Germinal center (tissue), 1 donor: ENCODE measurements around the gene CARD11.
"Not testable (repeated sequence)": the region's sequence is repeated elsewhere in the genome, so short reads cannot be mapped to it uniquely, and the experiment has no call there.

ENCODE experiments used
- DNase-seq: peaks from one replicate; pipeline ENCODE4 v3.0.0; 2012; ENCODE audit warnings: mixed read lengths, low spot score

The CARD11 gene

DNA sequence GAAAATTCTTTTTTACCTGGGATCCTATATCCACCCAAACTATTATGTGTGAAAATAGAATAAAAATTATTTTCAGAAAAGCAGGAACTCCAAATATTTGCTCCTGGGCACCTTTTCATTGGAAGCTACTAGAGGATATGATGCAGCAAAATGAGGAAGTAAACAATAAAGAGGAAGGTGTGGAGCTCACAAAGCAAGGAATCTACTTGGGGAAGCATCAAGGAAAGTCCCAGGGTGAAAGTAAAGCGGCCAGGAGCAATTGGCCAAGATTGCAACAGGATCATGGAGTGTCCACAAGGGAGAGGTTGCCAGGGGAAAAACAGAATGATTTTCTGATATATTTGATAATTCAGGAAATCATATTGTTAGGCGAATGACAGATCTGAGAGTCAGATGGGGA lies 80.8 kb downstream of the CARD11 start:
- DNase-seq: no peak

GRCh38 chr7:2959828-2960599 lies 83.7 kb downstream of the CARD11 start:
- no peak for DNase-seq

- DNase-seq: no peak
Observed at GRCh38 chr7:2959103-2959680, 84.5 kb downstream of the CARD11 start.

DNA sequence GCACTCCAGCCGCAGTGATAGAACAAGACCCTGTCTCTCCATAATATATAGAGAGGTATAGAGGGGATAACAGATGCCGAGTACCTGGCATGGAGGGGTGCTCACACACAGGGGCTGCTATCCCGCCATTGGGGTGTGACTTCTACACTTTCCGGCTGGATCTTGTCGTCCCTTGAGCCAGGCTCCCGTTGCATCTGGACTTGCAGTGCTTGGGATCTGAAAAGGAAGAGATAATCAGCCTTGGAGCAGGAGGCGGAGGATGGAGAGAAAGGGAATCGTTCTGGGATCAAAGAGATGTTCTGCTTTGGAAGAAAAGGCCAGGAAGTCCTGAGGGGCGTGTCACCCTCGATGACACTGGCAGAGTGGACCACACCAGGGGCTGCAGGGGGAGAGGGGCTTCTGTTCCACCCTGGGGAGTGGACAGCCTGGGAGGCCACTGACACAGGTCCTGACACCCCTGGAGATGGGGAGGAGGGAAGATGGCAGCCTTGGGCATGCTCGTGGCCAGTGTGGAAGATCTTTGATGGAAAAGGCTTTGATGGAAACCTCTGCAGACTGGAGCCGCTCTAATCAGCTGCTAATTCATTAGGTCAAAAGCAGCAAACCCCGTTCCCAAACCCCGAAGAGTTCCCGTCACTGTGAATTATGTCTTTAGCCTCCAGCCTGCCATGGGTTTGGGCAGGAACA lies 85.1 kb downstream of the CARD11 start:
- no peak for DNase-seq

- DNase-seq: not testable (repeated sequence)
Observed at GRCh38 chr7:2957369-2957727, 86.3 kb downstream of the CARD11 start.

DNA sequence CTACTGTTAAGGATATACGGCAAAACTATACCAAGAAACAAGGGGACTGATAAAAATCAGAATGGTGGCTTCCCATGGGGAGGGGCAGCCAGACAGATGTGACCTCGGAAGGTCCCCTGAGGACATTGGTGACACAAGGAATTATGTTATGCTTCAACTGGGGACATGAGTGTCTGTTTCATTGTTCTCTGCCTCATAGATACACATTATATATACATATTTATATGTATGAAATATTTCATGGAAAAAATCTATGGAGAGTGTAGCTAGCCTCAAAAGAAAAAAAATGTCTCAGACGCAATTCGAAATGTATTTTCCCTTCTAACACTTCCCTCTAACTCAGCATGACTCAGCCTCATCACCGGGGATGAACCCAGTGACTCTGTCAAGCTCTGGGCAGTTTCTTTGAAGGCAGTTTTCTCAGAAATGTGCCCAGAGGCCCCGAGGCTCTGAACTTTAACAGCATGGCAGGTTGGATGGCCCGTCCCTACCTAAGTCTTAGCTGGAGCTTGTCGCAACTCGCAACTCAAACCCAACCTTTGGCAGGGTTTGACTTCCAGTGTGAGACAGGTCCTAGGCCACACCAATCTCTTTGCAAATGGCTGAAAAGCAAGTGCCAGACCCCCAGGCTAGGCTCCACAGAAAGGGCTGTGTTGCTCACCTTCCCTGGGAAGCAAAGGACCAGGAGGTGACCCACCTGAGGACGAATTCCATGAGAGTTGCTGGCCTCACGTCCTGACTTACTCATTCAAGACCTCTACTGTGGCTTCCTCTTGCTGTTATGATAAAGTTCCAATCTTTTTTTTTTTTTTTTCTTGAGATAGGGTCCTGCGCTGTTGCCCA lies 86.9 kb downstream of the CARD11 start:
- DNase-seq: no peak

GRCh38 chr7:2956076-2956475 lies 87.6 kb downstream of the CARD11 start:
- DNase-seq: no peak

DNA sequence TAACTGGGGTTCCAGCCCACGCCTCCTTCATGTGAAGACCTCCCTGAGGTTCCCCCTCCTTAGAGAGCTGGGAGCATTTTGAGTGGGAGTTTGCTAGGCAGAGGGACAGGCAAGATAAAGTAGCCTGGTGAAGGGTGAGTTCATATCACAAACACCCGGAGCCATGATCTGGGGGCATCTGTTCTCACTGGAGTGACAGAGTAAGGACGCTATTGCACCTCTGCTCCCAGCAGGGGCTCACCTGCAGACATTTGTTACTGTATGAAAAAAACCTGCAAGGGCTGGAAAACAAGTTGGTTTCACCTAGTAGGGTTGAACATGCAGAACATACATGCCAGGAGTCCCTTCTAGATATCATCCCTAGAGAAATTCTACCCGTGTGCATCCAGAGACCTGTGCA lies 88.4 kb downstream of the CARD11 start:
- no peak for DNase-seq

DNA sequence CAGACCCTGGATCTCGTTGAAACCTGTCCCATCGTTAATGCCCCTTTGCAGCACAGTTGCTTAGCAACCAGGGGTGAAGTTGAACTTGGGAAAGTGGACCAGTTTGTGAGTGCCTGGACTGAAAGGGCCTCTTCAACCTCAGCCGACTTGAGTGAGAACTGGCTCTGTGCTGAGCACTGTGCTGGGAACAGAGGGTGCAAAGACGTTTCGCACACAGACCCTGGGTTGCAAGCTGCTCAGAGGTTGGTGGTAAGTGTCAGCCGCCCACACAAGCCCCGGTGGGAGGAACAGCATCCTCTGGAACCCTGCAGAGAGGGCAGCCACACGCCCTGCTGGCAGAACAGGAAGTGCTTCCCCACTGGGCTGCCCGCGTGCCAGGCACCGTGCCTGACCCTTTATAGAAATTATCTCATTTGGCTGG lies 89.2 kb downstream of the CARD11 start:
- no peak for DNase-seq

GRCh38 chr7:2953588-2954407 lies 89.9 kb downstream of the CARD11 start:
- DNase-seq: no peak

DNA sequence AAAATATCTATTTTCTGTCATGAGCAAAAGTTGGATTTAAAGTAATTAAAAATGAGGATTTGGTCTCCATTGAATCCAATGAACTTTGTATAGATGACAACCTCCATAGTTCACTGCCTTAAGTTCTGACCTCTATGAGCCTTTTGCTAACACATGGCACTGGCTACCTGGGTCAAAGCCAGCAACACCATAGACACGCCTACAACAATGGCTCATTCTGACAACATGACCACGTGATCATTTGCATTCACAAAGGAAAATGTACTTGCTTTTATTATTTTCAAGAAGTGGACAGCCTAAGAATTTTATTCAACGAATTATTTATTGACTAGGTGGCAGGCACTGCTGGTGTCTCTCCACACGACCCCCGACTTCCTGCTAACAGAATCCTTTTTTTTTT lies 90.6 kb downstream of the CARD11 start:
- DNase-seq: no peak

DNA sequence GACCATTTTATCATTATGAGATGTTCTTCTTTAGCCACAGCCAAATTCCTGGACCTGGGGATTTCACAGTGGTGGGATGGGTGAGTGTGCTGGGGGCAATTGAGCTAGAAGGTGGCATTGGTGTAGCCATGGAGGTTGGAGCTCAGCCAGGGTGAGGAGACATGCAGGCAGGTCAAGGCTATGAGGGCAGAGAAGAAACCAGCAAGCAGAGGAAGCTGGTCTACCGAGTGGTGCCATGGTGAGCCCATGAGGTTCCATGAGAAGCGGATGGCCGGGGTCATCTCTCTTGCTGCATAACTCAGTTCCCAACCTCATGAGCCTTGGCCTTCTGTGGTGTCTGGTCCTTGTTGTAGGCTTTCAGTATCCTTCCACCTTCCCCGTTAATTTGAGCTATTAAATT lies 91.4 kb downstream of the CARD11 start:
- DNase-seq: no peak

DNA sequence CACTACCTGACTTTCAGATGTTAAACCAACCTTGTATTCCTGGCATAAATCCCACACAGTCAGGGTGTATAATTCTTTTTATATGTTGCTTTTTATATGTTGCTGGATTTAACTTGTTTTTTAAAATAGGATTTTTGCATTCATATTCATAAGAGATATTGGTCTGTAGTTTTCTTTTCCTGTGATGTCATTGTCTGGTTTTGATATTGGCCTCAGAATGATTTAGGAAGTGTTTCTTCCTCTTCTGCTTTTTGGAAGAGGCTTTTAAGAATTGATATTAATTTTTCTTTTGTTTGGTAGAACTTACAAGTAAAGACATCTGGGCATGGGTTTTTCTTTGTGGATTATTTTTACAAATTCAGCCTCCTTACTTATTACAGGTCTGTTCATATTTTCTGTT lies 93.1 kb downstream of the CARD11 start:
- DNase-seq: no peak

GRCh38 chr7:2948749-2949148 lies 94.9 kb downstream of the CARD11 start:
- no peak for DNase-seq

GRCh38 chr7:2947058-2947780 lies 96.4 kb downstream of the CARD11 start:
- no peak for DNase-seq

DNA sequence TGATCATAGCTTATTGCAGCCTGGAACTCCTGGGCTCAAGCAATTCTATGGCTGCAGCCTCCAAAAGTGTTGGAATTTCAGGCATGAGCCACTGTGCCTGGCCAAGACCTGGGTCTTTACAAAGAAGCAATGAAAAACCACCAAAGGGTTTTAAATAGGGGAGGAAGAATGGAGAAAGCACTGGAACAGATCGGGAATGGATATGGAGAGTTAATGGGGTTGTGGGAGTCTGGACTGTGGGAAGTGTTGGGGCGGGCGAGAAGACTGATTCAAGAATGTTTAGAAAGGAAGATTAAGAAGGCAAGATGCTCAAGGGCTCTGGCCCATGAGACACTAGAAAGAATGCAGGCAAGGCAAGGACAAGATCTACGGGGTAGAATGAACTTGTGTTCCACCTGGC lies 98.5 kb downstream of the CARD11 start:
- no peak for DNase-seq

DNA sequence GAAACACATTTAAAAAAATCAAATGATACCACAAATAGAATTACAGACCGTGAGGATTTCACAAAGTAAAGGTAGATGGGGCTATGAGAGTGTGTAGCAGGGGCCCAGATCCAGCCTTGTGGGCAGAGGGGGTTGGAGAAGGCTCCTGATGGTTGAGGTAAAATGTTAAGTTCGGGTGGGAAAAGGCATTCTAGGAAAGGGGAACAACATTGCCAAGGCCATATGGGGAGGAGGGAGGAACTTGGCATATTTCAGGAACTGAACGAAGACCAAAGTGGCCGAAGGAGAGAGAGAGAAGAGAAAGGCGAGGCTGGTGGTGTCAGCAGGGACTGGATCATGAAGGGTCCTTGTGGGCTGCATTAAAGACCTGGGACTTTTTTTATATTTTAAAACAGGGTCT lies 98.9 kb downstream of the CARD11 start:
- no peak for DNase-seq

- DNase-seq: no peak
Observed at GRCh38 chr7:2943851-2944601, 99.6 kb downstream of the CARD11 start.

GRCh38 chr7:2941216-2941859 lies 102.3 kb downstream of the CARD11 start:
- no peak for DNase-seq

- DNase-seq: no peak
Observed at GRCh38 chr7:2940466-2940865, 103.2 kb downstream of the CARD11 start.
